A673 (cell line): ENCODE data around the gene SIAH3. TPM values are rescaled to one million over a fixed set of nuclear protein-coding genes. Genes with fewer than 3 reads are reported as not detected.

ENCODE experiments used
- BruUV-seq: library from RNA; stranded (reverse); fragments of 400-500 nt; replicated peaks from 2 replicates; lab custom pipeline; 2021; lab: Mats Ljungman, UMichigan
- CTCF ChIA-PET: fragments of 300-600 bp; sonication (Branson Sonifier 250); formaldehyde crosslinking; loops from one replicate; lab custom pipeline; 2022; ENCODE audit warnings: antibody characterized with exemption; lab: Charles Lee
- POLR2A ChIA-PET: fragments of 300-600 bp; sonication (Branson Sonifier 250); formaldehyde crosslinking; loops from one replicate; lab custom pipeline; 2022; ENCODE audit warnings: antibody characterized with exemption; ENCODE audit not compliant: low non-redundant PET; lab: Charles Lee
- DNase-seq: peaks from one replicate; pipeline ENCODE4 v3.0.0-alpha.2; 2015; ENCODE audit warnings: low spot score
- H3K27ac ChIP-seq: fragments of 200-600 bp; sonication (generic); 2 replicates; pipeline ENCODE4 v1.5.1; 2016; ENCODE audit warnings: mixed run types, low read depth, mild to moderate bottlenecking, mixed read lengths, antibody characterized with exemption, low read length; ENCODE audit not compliant: poor library complexity, severe bottlenecking
- H3K27me3 ChIP-seq: fragments of 200-600 bp; sonication (generic); replicated peaks from 2 replicates; pipeline ENCODE4 v1.6.1; 2017; ENCODE audit warnings: mixed run types, low read depth, mild to moderate bottlenecking, mixed read lengths, antibody characterized with exemption, low read length; ENCODE audit not compliant: insufficient read depth, poor library complexity
- H3K36me3 ChIP-seq: fragments of 200-600 bp; sonication (generic); 2 replicates; pipeline ENCODE4 v1.6.1; 2016; ENCODE audit warnings: mixed run types, mild to moderate bottlenecking, mixed read lengths, antibody characterized with exemption, low read length; ENCODE audit not compliant: insufficient read depth, poor library complexity, severe bottlenecking
- H3K4me1 ChIP-seq: fragments of 200-600 bp; sonication (generic); 2 replicates; pipeline ENCODE4 v1.6.1; 2017; ENCODE audit warnings: mixed run types, mild to moderate bottlenecking, mixed read lengths, antibody characterized with exemption, low read length; ENCODE audit not compliant: insufficient read depth, poor library complexity, severe bottlenecking
- H3K4me3 ChIP-seq: fragments of 200-600 bp; sonication (generic); 2 replicates; pipeline ENCODE4 v1.5.1; 2016; ENCODE audit warnings: low read depth, mixed run types, mild to moderate bottlenecking, mixed read lengths, low read length; ENCODE audit not compliant: poor library complexity, severe bottlenecking
- H3K9me3 ChIP-seq: fragments of 200-600 bp; sonication (generic); 2 replicates; pipeline ENCODE4 v1.6.1; 2016; ENCODE audit warnings: mixed run types, low read depth, mild to moderate bottlenecking, mixed read lengths, antibody characterized with exemption, low read length; ENCODE audit not compliant: poor library complexity, severe bottlenecking
- EZH2 ChIP-seq: fragments of 200-600 bp; sonication (generic); IDR thresholded peaks from 2 replicates; pipeline ENCODE4 v1.6.1; 2017; ENCODE audit warnings: borderline replicate concordance, low read depth, mild to moderate bottlenecking, mixed read lengths, antibody characterized with exemption, low read length; ENCODE audit not compliant: poor library complexity, severe bottlenecking
- intact Hi-C: fragments of 100-400 bp; cut with micrococcal nuclease; formaldehyde crosslinking; loops from one replicate; pipeline ENCODE4 v1.10.0; 2022; ENCODE audit not compliant: unreplicated experiment
- total RNA-seq: library from RNA; stranded (reverse); gene quantifications from 2 replicates; pipeline ENCODE4 v1.2.3, GENCODE V29; 2021
- TF ChIP-seq, protein P1 (sequence below): fragments of 300-800, 200-600 bp; sonication (generic); conservative IDR thresholded peaks from 2 replicates; pipeline ENCODE4 v1.5.1; 2017; ENCODE audit warnings: low read depth, mild to moderate bottlenecking, antibody characterized with exemption, low read length, moderate library complexity, mixed read lengths

The SIAH3 gene
- total RNA-seq, 1 experiment from 2014 or later, result 4.6 TPM

DNA sequence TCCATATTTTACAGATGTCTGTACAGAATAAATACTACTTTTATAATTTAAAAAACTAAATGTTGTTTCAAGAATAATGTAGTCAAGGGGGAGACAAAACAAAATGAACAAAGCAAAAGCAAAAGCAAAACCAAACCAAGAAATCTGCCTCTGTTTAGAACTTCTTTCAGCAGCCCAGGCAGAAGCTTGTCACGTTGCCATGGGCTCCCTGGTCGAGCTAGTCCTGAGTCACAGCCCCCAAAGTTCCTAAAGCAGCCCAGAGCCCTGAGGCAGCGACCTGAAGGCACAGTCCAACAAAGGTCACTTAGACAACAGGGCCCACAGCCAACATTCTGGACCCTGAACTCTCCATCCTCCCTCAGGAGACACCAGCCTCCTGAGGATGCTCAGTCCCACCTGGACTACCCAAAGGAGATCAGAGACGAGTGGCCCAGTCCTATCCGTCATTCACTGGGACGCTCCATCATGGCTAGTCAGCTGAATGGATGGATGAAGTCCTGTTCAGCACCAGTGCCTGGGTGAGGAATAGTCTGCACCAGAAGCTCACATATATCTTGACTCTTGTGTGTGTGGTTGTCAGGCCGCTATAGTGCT is 41.7 kb downstream of the SIAH3 start:
- intact Hi-C loops, result loop anchor here (10.0 kb wide), 1 partner anchor 315 kb away; no protein-coding TSS in a partner anchor
- CTCF ChIA-PET, result no interaction called here
- no TSS peak for BruUV-seq
- no peaks in the 10 kb centered on the region for H3K27me3 ChIP-seq
- no peak overlapping the region for H3K4me3 ChIP-seq
- POLR2A ChIA-PET, result no interaction called here
- no peaks in the 10 kb centered on the region for H3K36me3 ChIP-seq
- no peak for DNase-seq
- H3K4me1 ChIP-seq, result peaks cover 43% of the 10 kb centered on the region
- TF ChIP-seq, protein P1, sequence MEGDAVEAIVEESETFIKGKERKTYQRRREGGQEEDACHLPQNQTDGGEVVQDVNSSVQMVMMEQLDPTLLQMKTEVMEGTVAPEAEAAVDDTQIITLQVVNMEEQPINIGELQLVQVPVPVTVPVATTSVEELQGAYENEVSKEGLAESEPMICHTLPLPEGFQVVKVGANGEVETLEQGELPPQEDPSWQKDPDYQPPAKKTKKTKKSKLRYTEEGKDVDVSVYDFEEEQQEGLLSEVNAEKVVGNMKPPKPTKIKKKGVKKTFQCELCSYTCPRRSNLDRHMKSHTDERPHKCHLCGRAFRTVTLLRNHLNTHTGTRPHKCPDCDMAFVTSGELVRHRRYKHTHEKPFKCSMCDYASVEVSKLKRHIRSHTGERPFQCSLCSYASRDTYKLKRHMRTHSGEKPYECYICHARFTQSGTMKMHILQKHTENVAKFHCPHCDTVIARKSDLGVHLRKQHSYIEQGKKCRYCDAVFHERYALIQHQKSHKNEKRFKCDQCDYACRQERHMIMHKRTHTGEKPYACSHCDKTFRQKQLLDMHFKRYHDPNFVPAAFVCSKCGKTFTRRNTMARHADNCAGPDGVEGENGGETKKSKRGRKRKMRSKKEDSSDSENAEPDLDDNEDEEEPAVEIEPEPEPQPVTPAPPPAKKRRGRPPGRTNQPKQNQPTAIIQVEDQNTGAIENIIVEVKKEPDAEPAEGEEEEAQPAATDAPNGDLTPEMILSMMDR, result no peak
- TF ChIP-seq EZH2, result no peak
- peaks cover 13% of the 10 kb centered on the region for H3K9me3 ChIP-seq
- H3K27ac ChIP-seq, result no peak overlapping the region

DNA sequence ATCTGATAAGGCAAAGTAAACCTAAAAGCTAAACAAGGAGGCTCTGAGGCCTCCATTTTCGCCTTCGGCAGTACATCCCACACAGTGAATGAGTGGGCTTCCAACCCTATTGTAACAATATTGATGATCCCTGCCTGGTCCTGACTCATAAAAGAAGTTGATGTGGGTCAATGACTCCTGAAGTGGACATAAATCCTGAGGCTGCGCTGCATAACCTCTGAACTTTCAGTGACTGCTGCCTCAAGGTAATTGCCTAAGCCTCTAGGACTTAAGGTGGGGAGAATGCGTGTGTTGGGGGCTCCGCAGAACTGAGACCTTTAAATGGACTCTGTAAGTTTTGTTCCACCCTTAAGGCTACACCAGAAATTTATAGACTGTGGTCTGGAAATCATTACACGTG is 42.6 kb downstream of the SIAH3 start:
- POLR2A ChIA-PET, result no interaction called here

DNA sequence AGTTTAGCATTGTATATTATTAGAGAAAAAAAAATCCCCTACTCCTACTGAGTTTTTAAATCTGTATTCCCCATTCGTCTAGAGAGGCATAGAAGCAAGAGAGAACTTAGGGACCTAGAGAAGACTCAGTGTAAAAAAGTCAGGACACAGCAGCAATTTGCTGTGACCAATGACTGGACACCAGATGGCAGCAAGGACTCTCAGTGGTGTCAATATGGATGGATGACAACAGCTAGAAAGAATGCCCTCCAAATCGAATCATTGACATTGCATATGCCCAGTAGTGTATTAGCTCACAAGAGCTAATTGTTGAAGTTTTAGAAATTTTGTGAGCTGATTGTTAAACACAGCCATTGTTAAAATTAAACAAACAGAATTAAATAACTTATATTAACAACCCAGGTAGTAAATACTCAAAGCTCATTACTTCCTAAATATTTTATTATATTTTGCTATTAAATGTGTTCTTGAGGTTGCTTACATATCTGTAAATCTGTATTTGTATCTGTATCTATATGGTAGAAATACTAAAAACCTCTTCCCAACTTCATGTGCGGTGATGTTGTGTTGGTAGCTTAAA is 43.9 kb downstream of the SIAH3 start:
- intact Hi-C loops, result loop anchor here (10.0 kb wide), 1 partner anchor 317 kb away; no protein-coding TSS in a partner anchor
- BruUV-seq, result no TSS peak
- no peak for TF ChIP-seq EZH2
- TF ChIP-seq, protein P1, result peak; percentile 57
- peak; percentile 73 for DNase-seq
- H3K27me3 ChIP-seq, result no peaks in the 10 kb centered on the region
- H3K4me1 ChIP-seq, result peaks cover 30% of the 10 kb centered on the region
- H3K36me3 ChIP-seq, result no peaks in the 10 kb centered on the region
- ChIA-PET CTCF (interaction anchor here (0.6 to 1.0 kb wide), 3 partner anchors 203 to 353 kb away, joined by 3 to 4 read pairs (median 4); no protein-coding TSS in a partner anchor), POLR2A (interaction anchor here (0.6 kb wide), 1 partner anchor 32 kb away, joined by 3 read pairs; no protein-coding TSS in a partner anchor)
- no peak overlapping the region for H3K27ac ChIP-seq
- peaks cover 13% of the 10 kb centered on the region for H3K9me3 ChIP-seq
- H3K4me3 ChIP-seq, result no peak overlapping the region

More for the DNA sequence above, 42.6 kb downstream of the SIAH3 start:
- H3K9me3 ChIP-seq, result peaks cover 13% of the 10 kb centered on the region
- intact Hi-C loops, result loop anchor here (10.0 kb wide), 1 partner anchor 316 kb away; no protein-coding TSS in a partner anchor
- BruUV-seq, result no TSS peak
- no peak for TF ChIP-seq EZH2
- TF ChIP-seq, protein P1, result no peak
- no peaks in the 10 kb centered on the region for H3K27me3 ChIP-seq
- no peaks in the 10 kb centered on the region for H3K36me3 ChIP-seq
- H3K4me3 ChIP-seq, result no peak overlapping the region
- no peak for DNase-seq
- no peak overlapping the region for H3K27ac ChIP-seq
- peaks cover 42% of the 10 kb centered on the region for H3K4me1 ChIP-seq
- CTCF ChIA-PET, result no interaction called here
